ENCODE measurements around the gene ANKRD55. TPM values are rescaled to one million over a fixed set of nuclear protein-coding genes. Genes with fewer than 3 reads are reported as not detected.

Gene ANKRD55
- total and polyA plus RNA-seq, 12 donors = 0.01 to 0.72 TPM; not detected in 10

DNA sequence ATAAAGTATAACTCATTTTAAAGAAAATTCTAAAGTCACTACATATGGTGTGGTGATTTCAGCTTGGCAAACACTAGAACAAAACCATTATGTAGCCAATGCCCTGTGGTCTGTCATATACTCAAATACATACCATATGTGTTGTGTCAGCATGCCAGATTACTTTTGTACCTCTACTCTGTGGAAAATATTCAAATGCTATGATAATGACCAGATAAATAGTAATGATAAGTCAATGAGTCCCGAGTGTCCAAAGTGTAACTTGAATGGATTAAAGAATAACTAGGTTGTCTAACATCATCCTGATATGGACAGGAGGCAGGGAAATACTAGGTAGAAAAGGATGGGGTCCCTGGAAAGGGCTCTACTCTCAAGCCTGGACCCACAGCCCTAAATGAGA, 180.4 kb downstream of the ANKRD55 start:
- TF ChIP-seq, protein P1, sequence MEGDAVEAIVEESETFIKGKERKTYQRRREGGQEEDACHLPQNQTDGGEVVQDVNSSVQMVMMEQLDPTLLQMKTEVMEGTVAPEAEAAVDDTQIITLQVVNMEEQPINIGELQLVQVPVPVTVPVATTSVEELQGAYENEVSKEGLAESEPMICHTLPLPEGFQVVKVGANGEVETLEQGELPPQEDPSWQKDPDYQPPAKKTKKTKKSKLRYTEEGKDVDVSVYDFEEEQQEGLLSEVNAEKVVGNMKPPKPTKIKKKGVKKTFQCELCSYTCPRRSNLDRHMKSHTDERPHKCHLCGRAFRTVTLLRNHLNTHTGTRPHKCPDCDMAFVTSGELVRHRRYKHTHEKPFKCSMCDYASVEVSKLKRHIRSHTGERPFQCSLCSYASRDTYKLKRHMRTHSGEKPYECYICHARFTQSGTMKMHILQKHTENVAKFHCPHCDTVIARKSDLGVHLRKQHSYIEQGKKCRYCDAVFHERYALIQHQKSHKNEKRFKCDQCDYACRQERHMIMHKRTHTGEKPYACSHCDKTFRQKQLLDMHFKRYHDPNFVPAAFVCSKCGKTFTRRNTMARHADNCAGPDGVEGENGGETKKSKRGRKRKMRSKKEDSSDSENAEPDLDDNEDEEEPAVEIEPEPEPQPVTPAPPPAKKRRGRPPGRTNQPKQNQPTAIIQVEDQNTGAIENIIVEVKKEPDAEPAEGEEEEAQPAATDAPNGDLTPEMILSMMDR (IDR thresholded peaks at IDR 0.05) = no peak
- no peaks in the 10 kb centered on the region for H3K27me3 ChIP-seq
- 88 to 90% methylated on average over 1 of the region's 1 CpG for WGBS, 2 donors
- intact Hi-C loops (cut with DNase I) = no loop called here
- no peak overlapping the region for H3K4me3 ChIP-seq
- peaks cover 0 to 25% (median 14%) of the 10 kb centered on the region in 9 donors for H3K4me1 ChIP-seq
- no peaks in the 10 kb centered on the region for H3K36me3 ChIP-seq
- DNase-seq (no peak), ATAC-seq (no peak)
- no peak overlapping the region for H3K27ac ChIP-seq
- peaks cover 0 to 13% (median 0%) of the 10 kb centered on the region in 11 donors for H3K9me3 ChIP-seq

DNA sequence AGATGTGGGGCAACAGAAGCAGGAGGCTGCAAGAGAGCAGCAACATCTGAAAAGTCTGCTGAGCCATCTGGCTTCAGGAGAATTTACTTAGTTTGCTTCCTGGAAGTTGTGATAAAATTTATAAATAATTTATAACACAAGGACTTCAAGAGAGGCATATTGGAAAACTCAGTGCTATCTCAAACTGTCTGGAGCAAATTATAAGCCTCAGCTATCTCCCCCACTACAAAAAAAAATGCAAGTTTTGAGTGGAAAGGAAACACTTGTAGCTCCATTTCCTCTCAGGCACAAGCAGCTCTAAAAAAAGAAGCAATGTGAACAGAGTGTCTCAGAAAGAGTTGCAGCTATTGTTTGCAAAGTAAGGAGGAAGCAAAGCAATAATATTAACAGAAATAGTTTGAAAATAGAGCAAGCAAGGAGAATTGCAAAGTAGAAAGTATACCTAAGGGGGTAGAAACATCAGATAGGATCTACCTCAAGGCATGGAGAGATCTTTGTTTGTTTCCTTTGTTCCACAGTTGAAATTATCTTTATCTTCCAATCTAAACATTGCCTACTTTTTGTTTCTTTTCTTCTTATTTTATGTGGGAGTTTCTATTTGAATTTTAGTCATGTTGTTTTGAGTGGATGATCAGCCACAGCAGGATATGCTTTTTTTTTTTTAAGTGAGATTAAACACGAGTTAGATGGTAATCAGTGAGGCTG, 182.4 kb downstream of the ANKRD55 start:
- DNase-seq = no peak
- Histone ChIP-seq H3K4me1 (peaks cover 0 to 24% (median 14%) of the 10 kb centered on the region in 9 donors), H3K27ac (peak overlapping the region in 7 of 10 donors; percentile 2 to 62 (median 55)), H3K9me3 (peaks cover 0 to 13% (median 0%) of the 10 kb centered on the region in 11 donors), H3K27me3 (no peaks in the 10 kb centered on the region), H3K36me3 (no peaks in the 10 kb centered on the region), H3K4me3 (peak overlapping the region in 1 of 10 donors; percentile 3)
- ATAC-seq = peak; percentile 45 to 88 (median 80)
- TF ChIP-seq, protein P1 (IDR thresholded peaks at IDR 0.05) = no peak
- intact Hi-C loops (cut with DNase I) = no loop called here
- WGBS, 2 donors = 27 to 37% methylated on average over 1 of the region's 1 CpG

Other genes starting within 250 kb of the ANKRD55 start
- gene IL6ST, start 238.4 kb downstream of the ANKRD55 start, total RNA-seq = 100 to 1,000 TPM in 9 of 10 donors, 10 to 100 TPM in 1; 99.9 to 190 (median 140) TPM
- gene IL6ST, start 238.4 kb downstream of the ANKRD55 start, polyA plus RNA-seq = 10 to 100 TPM; 23.7 to 43.6 TPM